ENCODE data around the gene KHNYN. TPM values are rescaled to one million over a fixed set of nuclear protein-coding genes. Genes with fewer than 3 reads are reported as not detected.

KHNYN gene
- polyA plus RNA-seq, 1 experiment = 19.7 TPM

- no peak overlapping the region for H3K4me3 ChIP-seq (ENCODE audit: low read depth, low read length)
- TF ChIP-seq, protein P1, sequence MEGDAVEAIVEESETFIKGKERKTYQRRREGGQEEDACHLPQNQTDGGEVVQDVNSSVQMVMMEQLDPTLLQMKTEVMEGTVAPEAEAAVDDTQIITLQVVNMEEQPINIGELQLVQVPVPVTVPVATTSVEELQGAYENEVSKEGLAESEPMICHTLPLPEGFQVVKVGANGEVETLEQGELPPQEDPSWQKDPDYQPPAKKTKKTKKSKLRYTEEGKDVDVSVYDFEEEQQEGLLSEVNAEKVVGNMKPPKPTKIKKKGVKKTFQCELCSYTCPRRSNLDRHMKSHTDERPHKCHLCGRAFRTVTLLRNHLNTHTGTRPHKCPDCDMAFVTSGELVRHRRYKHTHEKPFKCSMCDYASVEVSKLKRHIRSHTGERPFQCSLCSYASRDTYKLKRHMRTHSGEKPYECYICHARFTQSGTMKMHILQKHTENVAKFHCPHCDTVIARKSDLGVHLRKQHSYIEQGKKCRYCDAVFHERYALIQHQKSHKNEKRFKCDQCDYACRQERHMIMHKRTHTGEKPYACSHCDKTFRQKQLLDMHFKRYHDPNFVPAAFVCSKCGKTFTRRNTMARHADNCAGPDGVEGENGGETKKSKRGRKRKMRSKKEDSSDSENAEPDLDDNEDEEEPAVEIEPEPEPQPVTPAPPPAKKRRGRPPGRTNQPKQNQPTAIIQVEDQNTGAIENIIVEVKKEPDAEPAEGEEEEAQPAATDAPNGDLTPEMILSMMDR (IDR thresholded peaks at IDR 0.05; ENCODE audit: insufficient read depth, low read depth, low read length) = no peak
- ChIA-PET POLR2A (no interaction called here), CTCF (interaction anchor here (1.5 to 11.6 kb wide), 3 partner anchors 10 to 94 kb away, joined by 6 to 491 read pairs (median 33); partner anchors contain the start of genes ADCY4 and RIPK3)
- peaks cover 4% of the 10 kb centered on the region for H3K36me3 ChIP-seq (ENCODE audit: control insufficient read depth, insufficient read depth, low read length)
- H3K27me3 ChIP-seq (ENCODE audit: control insufficient read depth, insufficient read depth, low read length) = no peaks in the 10 kb centered on the region
- no peak for DNase-seq (ENCODE audit: low read depth)
Measured at GRCh38 chr14:24426912-24427536, 2.7 kb upstream of the KHNYN start.

- TF ChIP-seq, protein P1 (IDR thresholded peaks at IDR 0.05; ENCODE audit: insufficient read depth, low read depth, low read length) = no peak
- Histone ChIP-seq H3K36me3 (ENCODE audit: control insufficient read depth, insufficient read depth, low read length) (peaks cover 11% of the 10 kb centered on the region), H3K27me3 (ENCODE audit: control insufficient read depth, insufficient read depth, low read length) (no peaks in the 10 kb centered on the region), H3K4me3 (ENCODE audit: low read depth, low read length) (no peak overlapping the region)
- no peak for DNase-seq (ENCODE audit: low read depth)
- CTCF ChIA-PET = interaction anchor here (1.0 to 11.6 kb wide), 3 partner anchors 9 to 93 kb away, joined by 6 to 491 read pairs (median 7); partner anchors contain the start of genes ADCY4 and RIPK3
- POLR2A ChIA-PET = no interaction called here
Measured at GRCh38 chr14:24427537-24428508, 1.9 kb upstream of the KHNYN start.

DNA sequence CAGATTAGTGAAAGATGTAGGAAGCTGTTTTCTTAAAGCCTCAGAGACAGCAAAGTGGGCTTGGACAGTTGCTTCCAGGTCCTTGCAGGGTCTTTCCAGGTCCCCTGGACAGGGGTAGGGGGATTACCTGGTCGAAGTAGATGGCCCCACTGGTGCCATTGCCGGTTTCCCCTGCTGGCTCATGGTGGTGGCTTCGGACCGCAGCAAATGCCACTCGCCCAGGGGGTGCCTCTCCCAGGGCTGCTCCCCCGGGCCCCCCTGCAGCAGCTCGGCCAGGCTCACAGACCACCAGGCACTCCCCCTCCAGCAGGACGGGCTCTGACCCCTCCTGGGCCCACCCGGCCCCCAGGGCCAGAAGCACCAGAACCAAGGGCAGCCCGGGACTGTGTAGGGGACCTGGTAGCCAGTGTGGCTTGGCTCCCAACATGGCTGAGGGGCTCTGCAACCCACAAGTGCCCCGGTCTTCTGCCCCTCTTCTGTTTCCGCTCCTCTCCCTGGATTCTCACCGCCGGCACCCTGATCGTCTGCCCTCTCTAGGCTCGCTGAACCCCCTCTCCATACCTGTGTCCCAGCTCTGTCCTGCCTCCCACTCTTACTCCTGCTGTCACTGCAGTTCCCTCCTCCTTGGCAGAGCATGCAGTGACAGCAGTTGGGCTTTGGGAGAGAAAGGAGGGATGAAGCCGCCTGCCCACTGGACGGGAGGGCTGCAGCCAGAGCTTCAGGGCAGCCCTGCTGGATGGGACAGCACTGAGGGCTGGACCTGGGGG, 943 bp upstream of the KHNYN start:
- POLR2A ChIA-PET = no interaction called here
- H3K36me3 ChIP-seq (ENCODE audit: control insufficient read depth, insufficient read depth, low read length) = peaks cover 13% of the 10 kb centered on the region
- CTCF ChIA-PET = interaction anchor here (1.2 to 11.6 kb wide), 6 partner anchors 9 to 119 kb away, joined by 3 to 491 read pairs (median 34); partner anchors contain the start of genes ADCY4, LTB4R2, NFATC4 and RIPK3
- H3K27me3 ChIP-seq (ENCODE audit: control insufficient read depth, insufficient read depth, low read length) = no peaks in the 10 kb centered on the region
- DNase-seq (ENCODE audit: low read depth) = no peak
- TF ChIP-seq, protein P1 (IDR thresholded peaks at IDR 0.05; ENCODE audit: insufficient read depth, low read depth, low read length) = no peak
- peak overlapping the region; percentile 58 for H3K4me3 ChIP-seq (ENCODE audit: low read depth, low read length)

DNA sequence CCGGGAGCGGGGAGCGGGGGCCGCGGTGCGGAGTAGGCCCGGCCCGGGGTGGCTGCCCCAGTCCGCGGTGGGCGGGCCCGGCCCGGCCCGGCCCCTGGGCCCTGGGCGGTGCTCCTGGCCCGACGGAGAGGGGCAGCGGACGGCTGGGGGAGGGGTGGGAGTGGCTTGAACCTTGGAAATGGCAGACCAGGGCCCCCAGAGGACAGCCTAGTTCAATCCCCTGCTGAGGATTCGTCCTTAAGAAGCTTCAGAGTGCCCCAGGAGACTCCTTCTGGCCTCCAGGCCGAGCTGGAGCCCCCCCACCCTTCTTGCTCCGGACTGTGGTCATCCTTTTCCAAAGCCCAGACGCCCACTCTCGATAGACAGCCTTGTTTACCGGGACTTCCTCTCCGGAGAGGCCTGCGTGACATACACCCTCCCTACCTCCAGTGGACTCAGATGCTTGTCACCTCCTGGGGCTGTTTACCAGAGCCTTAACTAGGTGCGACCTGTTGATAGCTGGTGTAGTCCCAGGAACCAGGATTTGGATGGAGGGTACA, 458 bp downstream of the KHNYN start:
- ChIA-PET POLR2A (interaction anchor here (0.6 to 1.5 kb wide), 3 partner anchors 64 to 792 kb away, joined by 3 to 9 read pairs (median 4); no protein-coding TSS in a partner anchor), CTCF (interaction anchor here (0.9 to 11.6 kb wide), 16 partner anchors 11 to 188 kb away, joined by 3 to 491 read pairs (median 14); partner anchors contain the start of genes ADCY4, CIDEB, LTB4R and LTB4R2)
- TF ChIP-seq, protein P1 (IDR thresholded peaks at IDR 0.05; ENCODE audit: insufficient read depth, low read depth, low read length) = no peak
- Histone ChIP-seq H3K36me3 (ENCODE audit: control insufficient read depth, insufficient read depth, low read length) (peaks cover 13% of the 10 kb centered on the region), H3K4me3 (ENCODE audit: low read depth, low read length) (peak overlapping the region; percentile 58), H3K27me3 (ENCODE audit: control insufficient read depth, insufficient read depth, low read length) (no peaks in the 10 kb centered on the region)
- no peak for DNase-seq (ENCODE audit: low read depth)
